Suprapubic skin (tissue), 4 donors: ENCODE data around the gene POU6F1. TPM values are rescaled to one million over a fixed set of nuclear protein-coding genes. Genes with fewer than 3 reads are reported as not detected.

Experiments used
- DNase-seq, 2 donors: peaks; one replicate each; pipeline ENCODE4 v3.0.0-alpha.2; 2019; ENCODE audit warnings: low spot score in 2 of 2
- H3K27ac ChIP-seq: fragments of 200-600 bp; sonication (generic); one replicate; pipeline ENCODE4 v1.5.1; 2019
- H3K27me3 ChIP-seq: fragments of 200-600 bp; sonication (generic); one replicate; pipeline ENCODE4 v1.5.1; 2019
- H3K36me3 ChIP-seq: fragments of 200-600 bp; sonication (generic); one replicate; pipeline ENCODE4 v1.5.1; 2019
- H3K4me1 ChIP-seq: fragments of 200-600 bp; sonication (generic); one replicate; pipeline ENCODE4 v1.5.1; 2019
- H3K4me3 ChIP-seq: fragments of 200-600 bp; sonication (generic); one replicate; pipeline ENCODE4 v1.5.1; 2019; ENCODE audit warnings: mild to moderate bottlenecking
- H3K9me3 ChIP-seq: fragments of 200-600 bp; sonication (generic); one replicate; pipeline ENCODE4 v1.5.1; 2019
- EP300 ChIP-seq: sonication (generic); formaldehyde crosslinking; IDR thresholded peaks from one replicate; pipeline ENCODE4 v1.6.1; 2017; ENCODE audit warnings: antibody characterized with exemption
- POLR2A ChIP-seq, 2 donors: fragments of 450-650 bp; IDR thresholded peaks; one replicate each; pipeline ENCODE4 v1.6.1; 2017; ENCODE audit warnings: antibody characterized with exemption in 2 of 2, mild to moderate bottlenecking in 2 of 2, moderate library complexity in 2 of 2
- POLR2AphosphoS5 ChIP-seq, 3 donors: sonication (generic); formaldehyde crosslinking; IDR thresholded peaks; one replicate each; pipeline ENCODE4 v1.6.1; 2017; ENCODE audit warnings: antibody characterized with exemption in 3 of 3
- WGBS: methylation state at CpG from one replicate; pipeline ENCODE4 v1.1.5; 2018; 5-methylcytosine and 5-hydroxymethylcytosine counted together
- total RNA-seq, 4 donors: library from RNA; depleted of rRNA; stranded (reverse); fragments of >200 nt; gene quantifications; one replicate each; pipeline ENCODE4 v1.1.0, GENCODE V29; 2016
- TF ChIP-seq, protein P1 (sequence below), 2 donors: fragments of 200-600 bp in 1 of 2; fragments of 450-650 bp in 1 of 2; sonication (generic) in 1 of 2; IDR thresholded peaks; one replicate each; pipeline ENCODE4 v1.5.1; 2016 to 2019; ENCODE audit warnings: antibody characterized with exemption in 2 of 2, mild to moderate bottlenecking in 1 of 2, moderate library complexity in 1 of 2

Gene POU6F1
- total RNA-seq, 4 donors from 2014 or later = 9.4 to 36.5 (median 13.6) TPM

DNA sequence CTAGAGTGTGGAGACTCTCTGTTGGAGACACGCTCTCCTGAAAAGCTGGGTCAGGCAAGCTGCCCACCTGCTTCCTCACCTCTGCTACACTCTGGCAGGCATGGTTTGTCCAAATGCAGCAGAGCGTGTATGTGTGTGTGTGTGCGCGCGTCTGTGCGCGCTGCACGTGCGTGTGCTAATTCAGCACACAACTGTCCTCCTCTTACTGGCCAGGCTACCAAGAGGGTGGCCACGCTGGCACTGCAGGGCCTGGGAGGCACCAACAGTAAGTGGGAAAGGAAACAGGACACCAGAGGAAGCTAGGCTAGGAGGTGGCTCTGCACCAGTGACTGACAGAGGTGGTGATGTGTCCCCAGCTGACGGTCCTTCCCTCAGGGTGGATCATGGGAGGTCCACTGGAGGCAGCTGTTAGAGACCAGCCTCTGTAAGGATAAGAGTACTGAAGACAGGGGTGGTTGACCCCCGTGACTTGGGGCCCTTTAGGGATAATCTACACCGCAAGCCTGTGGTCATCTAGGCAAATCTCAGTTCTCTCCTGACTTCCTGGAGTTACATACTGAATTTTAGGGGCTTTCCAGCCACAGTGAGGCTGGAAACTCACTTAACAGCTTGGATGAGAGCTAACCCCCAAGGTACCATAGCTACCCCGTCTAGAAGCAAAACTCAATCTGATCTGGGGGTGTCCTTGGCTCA is 29.4 kb downstream of the POU6F1 start:
- TF ChIP-seq POLR2AphosphoS5 (IDR thresholded peaks at IDR 0.05) = no peak
- TF ChIP-seq, protein P1, sequence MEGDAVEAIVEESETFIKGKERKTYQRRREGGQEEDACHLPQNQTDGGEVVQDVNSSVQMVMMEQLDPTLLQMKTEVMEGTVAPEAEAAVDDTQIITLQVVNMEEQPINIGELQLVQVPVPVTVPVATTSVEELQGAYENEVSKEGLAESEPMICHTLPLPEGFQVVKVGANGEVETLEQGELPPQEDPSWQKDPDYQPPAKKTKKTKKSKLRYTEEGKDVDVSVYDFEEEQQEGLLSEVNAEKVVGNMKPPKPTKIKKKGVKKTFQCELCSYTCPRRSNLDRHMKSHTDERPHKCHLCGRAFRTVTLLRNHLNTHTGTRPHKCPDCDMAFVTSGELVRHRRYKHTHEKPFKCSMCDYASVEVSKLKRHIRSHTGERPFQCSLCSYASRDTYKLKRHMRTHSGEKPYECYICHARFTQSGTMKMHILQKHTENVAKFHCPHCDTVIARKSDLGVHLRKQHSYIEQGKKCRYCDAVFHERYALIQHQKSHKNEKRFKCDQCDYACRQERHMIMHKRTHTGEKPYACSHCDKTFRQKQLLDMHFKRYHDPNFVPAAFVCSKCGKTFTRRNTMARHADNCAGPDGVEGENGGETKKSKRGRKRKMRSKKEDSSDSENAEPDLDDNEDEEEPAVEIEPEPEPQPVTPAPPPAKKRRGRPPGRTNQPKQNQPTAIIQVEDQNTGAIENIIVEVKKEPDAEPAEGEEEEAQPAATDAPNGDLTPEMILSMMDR (IDR thresholded peaks at IDR 0.05) = no peak
- TF ChIP-seq POLR2A (IDR thresholded peaks at IDR 0.05) = no peak
- TF ChIP-seq EP300 = no peak
- peaks cover 33% of the 10 kb centered on the region for H3K36me3 ChIP-seq
- DNase-seq = no peak
- H3K4me3 ChIP-seq = no peak overlapping the region
- WGBS = 85% methylated on average over 11 of the region's 14 CpGs
- no peaks in the 10 kb centered on the region for H3K27me3 ChIP-seq
- H3K9me3 ChIP-seq = no peaks in the 10 kb centered on the region
- H3K27ac ChIP-seq = no peak overlapping the region
- H3K4me1 ChIP-seq = no peaks in the 10 kb centered on the region

DNA sequence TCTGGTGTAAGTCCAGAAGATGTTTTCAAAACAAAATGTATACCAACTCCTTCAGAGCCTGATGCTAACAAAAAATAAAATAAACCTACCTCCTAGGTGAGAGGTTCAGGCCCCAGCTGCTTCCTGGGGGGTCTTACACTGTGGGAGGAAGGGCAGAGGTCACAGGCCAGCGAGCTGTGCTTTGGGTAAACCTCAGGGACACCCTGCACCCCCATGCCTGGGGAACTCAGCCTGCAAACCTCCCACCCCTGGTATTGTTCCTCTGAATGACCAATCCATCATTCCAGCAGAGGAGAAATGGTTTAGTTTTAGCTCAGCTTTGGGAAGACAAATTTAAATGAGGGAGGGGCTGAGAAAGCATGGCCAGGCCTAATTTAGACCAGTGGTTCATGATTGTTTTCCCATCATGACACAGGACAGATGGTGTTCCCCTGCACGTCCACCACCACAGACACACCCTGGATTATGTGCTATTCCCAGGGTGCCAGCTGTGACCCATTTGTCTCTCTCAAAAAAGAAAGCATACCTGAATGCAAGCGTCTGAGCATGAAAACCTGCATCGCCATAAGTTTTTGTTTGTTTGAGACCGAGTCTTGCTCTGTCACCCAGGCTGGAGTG is 30.4 kb downstream of the POU6F1 start:
- 71% methylated on average over 5 of the region's 5 CpGs for WGBS
- no peaks in the 10 kb centered on the region for H3K9me3 ChIP-seq
- TF ChIP-seq, protein P1 (IDR thresholded peaks at IDR 0.05) = no peak
- no peak for TF ChIP-seq POLR2A (IDR thresholded peaks at IDR 0.05)
- no peak for TF ChIP-seq EP300
- TF ChIP-seq POLR2AphosphoS5 (IDR thresholded peaks at IDR 0.05) = no peak
- no peak overlapping the region for H3K27ac ChIP-seq
- no peak for DNase-seq
- no peak overlapping the region for H3K4me3 ChIP-seq
- no peaks in the 10 kb centered on the region for H3K4me1 ChIP-seq
- H3K27me3 ChIP-seq = no peaks in the 10 kb centered on the region
- peaks cover 32% of the 10 kb centered on the region for H3K36me3 ChIP-seq

DNA sequence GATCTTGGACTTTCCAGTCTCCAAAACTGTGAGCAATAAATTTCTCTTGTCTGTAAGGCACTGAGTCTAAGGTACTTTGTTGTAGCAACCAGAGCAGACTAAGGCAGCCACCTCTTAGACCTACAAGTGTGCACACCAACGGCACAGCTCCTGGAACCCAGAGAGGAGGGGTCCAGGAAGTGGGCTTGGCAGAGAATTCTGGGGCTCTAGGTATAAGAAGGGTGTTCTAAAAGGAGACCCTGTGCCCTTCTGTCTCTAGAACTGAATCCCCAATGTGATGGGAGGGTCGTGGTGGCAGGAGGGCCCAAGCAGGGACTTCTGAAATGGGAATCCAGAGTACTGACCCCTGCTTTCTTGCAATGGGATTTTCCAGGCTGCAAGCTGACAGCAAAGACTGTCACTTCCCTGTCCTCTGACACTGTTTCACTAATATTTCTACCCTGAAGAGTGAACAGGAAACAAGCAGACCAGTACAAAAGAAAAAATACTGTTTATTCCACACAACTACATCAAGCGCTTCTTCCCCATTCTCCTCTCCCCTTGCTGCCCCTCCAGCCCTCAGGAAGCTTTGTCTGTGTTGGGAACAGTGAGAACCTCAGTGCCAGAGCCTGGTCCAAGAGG is 31.3 kb downstream of the POU6F1 start:
- Histone ChIP-seq H3K27me3 (no peaks in the 10 kb centered on the region), H3K4me3 (no peak overlapping the region), H3K9me3 (no peaks in the 10 kb centered on the region), H3K4me1 (no peaks in the 10 kb centered on the region), H3K36me3 (peaks cover 23% of the 10 kb centered on the region), H3K27ac (no peak overlapping the region)
- 68% methylated on average over 3 of the region's 3 CpGs for WGBS
- DNase-seq = peak in 1 of 2 donors; percentile 21
- TF ChIP-seq EP300 = no peak
- TF ChIP-seq, protein P1 (IDR thresholded peaks at IDR 0.05) = no peak
- TF ChIP-seq POLR2A (IDR thresholded peaks at IDR 0.05) = no peak
- TF ChIP-seq POLR2AphosphoS5 (IDR thresholded peaks at IDR 0.05) = no peak

DNA sequence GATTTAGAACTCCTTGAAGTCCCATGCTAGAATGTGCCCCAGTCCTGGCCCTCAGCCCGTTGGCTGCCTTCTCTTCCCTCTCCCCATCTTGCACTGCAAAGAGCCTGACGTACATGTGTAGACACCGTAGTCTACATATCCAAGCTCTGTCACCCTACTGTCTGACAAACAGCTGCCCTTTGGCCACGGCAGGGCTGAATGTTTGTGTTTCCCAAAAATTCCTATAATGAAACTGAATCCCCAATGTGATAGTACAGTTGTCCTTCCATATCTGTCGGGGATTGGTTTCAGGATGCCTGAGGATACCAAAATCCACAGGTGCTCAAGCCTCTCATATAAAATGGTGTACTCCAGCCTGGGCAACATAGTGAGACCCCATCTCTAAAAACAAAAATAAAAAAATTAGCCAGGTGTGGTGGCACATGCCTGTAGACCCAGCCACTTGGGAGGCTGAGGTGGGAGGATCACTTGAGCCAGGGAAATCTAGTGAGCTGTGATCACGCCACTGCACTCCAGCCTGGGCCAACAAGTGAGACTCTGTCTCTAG is 32.6 kb downstream of the POU6F1 start:
- Histone ChIP-seq H3K4me1 (no peaks in the 10 kb centered on the region), H3K4me3 (no peak overlapping the region), H3K9me3 (no peaks in the 10 kb centered on the region), H3K27ac (no peak overlapping the region), H3K36me3 (peaks cover 10% of the 10 kb centered on the region), H3K27me3 (no peaks in the 10 kb centered on the region)
- TF ChIP-seq, protein P1 (IDR thresholded peaks at IDR 0.05) = no peak
- TF ChIP-seq EP300 (no peak), POLR2A (IDR thresholded peaks at IDR 0.05) (no peak), POLR2AphosphoS5 (IDR thresholded peaks at IDR 0.05) (no peak)
- DNase-seq = no peak
- 90% methylated on average over 6 of the region's 6 CpGs for WGBS

- Histone ChIP-seq H3K9me3 (no peaks in the 10 kb centered on the region), H3K4me1 (no peaks in the 10 kb centered on the region), H3K27me3 (no peaks in the 10 kb centered on the region), H3K4me3 (no peak overlapping the region), H3K36me3 (no peaks in the 10 kb centered on the region), H3K27ac (no peak overlapping the region)
- 34% methylated on average over 3 of the region's 3 CpGs for WGBS
- DNase-seq = no peak
- no peak for TF ChIP-seq EP300
Measured at GRCh38 chr12:51183816-51184215, 34.0 kb downstream of the POU6F1 start.
